ENCODE results near the gene C20orf144.

GRCh38 chr20:33630507-33630906, 31.6 kb upstream of the C20orf144 start:
- TF ChIP-seq CTCF (IDR thresholded peaks at IDR 0.05; ENCODE audit: low read length) (no peak), EZH2 (optimal IDR thresholded peaks at IDR 0.05; ENCODE audit: low read depth, low read length) (no peak)
